HG02678 (cell line): ENCODE data around the gene CROCC2.
"Not testable (repeated sequence)": the region's sequence is repeated elsewhere in the genome, so short reads cannot be mapped to it uniquely, and the experiment has no call there.

Experiments used
- ATAC-seq: cut with Tn5 transposase; IDR thresholded peaks from one replicate; pipeline ENCODE4 v1.9.1; 2021; ENCODE audit warnings: mild to moderate bottlenecking, moderate library complexity; ENCODE audit not compliant: unreplicated experiment

The CROCC2 gene

DNA sequence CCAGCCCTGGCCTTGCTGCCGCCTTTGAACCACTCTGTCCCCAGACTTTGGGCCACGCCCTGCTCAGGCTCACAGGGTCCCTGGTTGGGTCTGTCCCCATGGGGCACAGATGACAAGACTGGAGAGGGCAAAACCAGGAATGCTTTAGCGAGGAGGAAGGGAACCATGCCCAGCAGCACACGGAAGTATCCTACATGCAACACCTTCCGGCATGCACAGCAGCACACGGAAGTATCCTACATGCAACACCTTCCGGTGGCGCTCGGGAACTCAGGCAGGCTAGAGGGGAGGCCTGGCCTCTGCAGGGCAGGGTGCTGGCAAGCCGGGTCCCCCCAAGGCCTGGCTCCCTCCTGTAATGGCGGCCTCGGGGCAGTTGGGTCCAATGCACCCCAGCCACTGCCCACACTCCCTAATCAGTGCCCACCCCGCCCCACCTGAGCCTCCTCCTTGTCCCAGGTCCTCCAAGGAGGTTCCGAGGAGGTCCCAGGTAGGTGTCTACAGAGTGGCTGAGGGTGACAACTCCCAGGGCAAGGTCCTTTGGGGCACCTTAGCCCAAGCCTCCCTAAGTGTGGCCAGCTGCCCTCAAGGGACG is 58.7 kb downstream of the CROCC2 start:
- no peak for ATAC-seq

DNA sequence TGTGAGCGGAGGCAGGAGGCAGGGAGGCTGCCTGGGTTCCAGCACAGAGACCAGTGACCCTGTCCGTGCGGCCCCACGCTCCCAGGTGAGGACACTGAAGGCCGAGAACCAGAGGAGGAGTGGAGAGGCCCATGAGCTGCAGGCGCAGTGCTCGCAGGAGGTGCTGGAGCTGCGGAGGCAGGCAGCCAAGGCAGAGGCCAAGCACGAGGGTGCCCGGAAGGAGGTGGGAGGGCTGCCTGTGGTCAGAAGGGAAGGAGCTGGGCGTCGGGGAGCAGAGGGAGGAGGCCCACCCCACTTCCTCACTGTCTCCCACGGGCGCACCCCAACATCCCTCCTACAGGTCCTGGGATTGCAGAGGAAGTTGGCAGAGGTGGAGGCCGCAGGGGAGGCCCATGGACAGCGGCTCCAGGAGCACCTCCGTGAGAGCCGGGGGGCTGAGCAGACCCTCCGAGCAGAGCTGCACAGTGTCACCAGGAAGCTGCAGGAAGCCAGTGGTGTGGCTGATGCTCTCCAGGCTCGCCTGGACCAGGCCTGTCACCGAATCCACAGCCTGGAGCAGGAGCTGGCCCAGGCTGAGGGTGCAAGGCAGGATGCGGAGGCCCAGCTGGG is 59.3 kb downstream of the CROCC2 start:
- ATAC-seq, result no peak

DNA sequence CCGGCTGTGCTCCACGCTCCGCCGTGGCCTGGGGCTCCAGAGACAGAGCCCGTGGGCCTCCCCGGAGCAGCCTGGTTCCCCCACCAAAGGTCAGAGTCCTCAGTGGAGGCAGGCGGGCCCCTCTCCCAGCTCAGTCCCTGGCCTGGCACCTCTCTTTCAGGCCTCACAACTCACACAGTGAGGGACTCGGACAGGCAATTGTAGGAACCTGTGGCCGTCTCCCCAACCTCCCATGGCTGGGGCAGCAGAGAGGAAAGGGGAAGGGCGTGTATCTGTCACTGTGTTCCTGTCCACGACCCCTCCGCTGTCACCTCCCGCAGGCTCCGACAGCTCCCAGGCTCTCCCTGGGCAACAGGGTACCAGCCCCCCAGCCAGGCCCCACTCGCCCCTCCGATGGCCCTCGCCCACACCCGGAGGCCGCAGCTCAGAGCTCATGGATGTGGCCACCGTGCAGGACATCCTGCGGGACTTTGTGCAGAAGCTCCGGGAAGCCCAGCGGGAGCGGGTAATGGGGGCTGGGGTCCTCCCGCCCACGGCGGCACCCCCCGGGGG is 59.8 kb downstream of the CROCC2 start:
- ATAC-seq, result no peak

DNA sequence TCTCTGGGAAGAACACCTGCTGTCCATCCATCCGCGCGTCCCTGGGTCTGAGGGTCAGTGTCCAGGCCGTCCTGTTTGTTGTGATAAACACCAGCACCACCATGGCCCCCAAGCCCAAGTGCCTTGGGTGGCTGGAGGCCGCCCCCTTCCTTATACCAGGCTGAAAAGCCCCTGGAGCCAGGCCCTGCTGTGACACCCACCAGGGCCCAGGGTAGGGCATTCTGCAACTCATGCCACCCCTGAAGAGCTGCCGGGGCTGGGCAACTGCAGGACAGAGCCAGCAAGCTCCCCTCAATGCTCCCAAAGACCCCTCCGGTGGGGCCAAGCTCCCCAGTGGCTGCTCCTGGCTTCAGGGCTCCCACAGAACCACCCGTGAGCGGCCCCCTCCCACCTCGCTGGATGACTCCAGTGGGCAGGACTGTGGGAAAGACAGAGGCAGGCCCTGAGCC is 60.3 kb downstream of the CROCC2 start:
- ATAC-seq, result no peak

DNA sequence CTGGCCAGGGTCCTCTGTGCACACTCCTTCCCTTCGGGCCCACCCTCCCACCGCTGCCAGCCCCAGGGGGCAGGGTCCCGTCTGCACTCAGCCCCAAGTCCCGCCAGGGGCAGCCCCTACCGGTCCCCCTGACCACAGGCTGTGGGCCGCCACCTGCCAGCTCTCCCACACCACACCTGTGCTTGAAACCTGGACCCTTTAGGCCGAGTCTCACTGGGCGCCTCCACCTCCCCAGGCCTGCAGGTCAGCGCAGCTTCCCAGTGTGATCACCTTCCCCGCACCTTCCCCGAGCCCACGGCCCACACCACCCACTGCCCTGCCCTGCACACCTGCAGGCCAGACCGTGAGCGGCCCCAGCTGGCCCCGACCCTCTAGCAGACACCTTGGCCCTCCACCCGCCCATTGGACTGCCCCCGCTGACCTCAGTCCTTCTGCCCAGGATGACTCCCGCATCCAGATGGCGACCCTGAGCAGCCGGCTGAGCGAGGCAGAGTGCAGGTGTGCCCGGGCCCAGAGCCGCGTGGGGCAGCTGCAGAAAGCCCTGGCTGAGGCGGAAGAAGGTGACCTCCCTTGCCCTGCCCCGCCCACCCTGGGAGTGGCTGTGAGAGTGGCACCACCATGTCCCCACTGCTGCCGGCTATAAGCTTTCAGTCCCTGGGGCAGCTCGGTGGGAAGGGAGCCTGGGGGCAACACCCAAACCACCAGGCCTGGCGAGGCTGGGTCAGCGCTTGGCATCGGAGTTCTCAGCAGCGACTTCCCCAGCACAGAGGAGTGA is 61.0 kb downstream of the CROCC2 start:
- no peak for ATAC-seq

DNA sequence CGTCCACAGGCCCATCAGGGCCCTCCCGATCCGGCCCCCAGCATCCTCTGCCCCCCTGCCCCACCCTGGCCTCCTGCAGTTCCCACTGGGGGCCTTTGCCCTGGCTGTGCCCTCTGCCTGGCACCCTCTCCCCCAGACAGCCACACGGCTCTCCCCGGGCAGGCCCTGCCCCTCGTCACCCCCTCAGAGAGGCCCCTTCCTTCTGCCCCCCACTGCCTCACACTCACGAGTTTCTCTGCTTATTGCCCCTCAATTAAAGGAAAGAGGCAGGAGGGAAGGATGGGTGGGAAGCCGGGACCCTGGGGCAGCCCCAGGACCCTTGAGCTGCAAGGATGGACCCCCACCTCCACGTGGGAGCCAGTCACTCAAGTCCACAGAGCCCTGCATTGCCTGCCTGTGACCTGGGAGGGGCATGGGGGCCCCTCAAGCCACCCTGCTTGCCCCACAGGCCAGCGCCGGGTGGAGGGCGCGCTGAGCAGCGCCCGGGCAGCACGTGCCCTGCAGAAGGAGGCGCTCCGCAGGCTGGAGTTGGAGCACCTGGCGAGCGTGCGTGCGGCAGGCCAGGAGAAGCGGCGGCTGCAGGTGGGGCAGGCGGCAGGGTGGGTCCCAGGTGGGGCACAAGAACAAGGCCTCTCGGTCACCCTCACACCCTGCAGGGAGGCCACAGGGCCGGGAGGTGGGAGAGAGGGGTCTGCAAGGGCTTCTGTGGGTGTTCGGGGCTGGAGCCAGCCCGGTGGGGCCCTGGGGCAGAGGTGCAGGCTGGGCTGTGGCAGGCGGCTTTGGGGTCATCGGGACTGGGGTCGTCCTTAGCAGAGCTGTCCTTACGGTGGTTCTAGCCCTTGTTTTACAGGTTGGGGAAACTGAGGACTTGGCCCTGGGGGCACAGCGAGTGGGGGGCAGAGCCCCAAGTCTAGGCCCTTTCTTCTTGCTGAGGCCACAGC is 61.8 kb downstream of the CROCC2 start:
- no peak for ATAC-seq

DNA sequence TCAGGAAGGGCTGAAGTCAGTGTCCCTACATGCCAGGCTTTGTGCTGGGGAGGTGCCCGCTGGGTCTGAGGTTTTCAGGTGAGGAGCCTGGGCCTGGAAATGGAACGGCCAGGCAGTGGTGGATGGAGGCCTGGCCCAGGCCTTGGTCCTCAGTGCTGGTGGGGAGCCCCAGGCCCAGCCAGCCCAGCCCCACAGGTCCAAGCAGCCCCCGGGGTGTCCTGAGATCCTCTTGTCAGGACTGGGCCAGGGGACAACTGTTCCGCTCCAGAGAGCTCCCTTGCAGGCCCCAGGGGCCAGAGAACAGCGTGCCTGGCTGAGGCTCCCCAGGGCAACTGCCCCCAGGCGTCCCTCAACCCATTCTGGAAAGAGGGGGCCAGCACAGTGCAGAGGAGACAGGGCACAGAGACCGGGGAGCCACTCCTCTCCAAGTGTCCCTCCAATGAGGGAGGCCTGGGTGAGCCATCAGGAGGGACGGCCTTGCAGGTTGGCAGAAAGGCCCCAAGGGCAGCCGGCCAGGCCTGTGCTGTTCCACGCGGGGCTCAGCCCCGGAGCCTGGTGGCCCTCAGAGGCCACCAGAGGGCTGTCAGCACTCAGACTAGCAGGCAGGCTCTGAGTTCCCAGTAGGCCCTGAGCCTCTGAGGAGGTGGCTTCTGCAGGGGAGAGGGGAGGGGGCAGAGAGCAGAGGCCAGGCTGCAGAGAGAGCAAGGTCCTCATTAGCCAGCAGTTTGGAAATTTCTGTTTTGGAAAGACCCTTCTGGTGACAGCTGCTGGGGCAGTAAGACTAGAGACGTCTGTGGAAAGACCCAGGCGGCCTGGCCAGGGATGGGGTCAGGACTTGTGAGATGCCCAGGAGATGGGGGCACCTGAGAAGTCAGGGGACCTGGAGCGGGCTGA is 62.8 kb downstream of the CROCC2 start:
- no peak for ATAC-seq

DNA sequence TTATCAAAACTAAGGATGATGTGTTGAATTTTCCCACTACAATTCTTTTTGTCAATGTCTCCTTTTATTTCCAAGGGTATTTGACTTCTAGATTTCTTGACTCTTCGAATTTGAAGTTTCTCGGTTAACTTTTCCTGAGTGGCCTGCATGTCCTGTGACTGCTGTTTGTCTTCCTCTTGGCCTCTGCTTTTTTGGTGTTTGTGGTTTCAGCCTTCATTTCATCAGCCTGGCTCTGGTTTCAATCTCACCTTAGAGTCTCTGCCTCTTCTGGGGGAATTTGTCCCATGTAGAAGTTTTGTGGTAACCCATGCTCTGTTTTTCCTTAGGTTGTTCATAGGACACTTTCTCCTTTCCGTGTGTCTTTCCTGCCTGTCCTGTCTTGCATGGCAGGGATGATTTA is 64.0 kb downstream of the CROCC2 start:
- ATAC-seq, result no peak

DNA sequence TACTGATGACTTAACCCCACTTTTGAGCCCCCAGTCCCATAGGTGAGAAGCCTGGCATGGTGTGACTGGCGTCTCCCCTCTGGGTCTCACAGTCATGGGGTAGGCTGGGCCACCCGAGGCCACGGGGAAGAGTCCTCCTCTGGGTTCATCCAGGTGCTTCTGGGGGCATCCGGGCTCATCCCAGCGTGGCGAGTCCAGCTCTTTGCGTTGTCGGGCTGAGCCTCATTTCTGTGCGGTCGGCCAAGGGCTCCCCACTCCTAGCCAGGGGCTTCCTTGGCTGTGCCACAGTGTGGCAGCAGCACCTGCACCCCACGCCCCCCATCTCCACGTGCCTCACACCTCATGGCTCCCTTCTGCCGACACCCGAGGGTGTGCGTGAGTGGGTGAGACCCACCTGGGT is 64.7 kb downstream of the CROCC2 start:
- ATAC-seq, result no peak

DNA sequence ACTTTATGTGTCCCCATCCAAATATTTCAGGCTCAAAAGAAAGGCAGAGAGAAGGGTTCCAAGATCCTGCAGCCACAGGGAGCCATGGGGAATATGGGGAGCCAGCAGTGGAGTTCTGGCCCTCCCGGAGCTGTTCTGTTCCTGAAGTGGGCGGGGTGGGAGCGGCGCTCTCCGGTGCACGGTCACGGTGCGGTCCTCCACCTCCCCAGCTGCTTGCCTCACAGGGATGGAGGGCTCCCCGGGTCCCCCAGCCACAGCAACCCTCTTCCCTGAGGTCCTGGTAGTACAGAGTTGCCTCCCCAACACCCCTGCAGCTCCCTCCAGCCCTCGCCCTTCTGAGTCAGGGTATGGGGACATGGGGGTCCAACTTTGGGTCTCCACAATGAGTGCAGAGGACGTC is 66.1 kb downstream of the CROCC2 start:
- no peak for ATAC-seq

DNA sequence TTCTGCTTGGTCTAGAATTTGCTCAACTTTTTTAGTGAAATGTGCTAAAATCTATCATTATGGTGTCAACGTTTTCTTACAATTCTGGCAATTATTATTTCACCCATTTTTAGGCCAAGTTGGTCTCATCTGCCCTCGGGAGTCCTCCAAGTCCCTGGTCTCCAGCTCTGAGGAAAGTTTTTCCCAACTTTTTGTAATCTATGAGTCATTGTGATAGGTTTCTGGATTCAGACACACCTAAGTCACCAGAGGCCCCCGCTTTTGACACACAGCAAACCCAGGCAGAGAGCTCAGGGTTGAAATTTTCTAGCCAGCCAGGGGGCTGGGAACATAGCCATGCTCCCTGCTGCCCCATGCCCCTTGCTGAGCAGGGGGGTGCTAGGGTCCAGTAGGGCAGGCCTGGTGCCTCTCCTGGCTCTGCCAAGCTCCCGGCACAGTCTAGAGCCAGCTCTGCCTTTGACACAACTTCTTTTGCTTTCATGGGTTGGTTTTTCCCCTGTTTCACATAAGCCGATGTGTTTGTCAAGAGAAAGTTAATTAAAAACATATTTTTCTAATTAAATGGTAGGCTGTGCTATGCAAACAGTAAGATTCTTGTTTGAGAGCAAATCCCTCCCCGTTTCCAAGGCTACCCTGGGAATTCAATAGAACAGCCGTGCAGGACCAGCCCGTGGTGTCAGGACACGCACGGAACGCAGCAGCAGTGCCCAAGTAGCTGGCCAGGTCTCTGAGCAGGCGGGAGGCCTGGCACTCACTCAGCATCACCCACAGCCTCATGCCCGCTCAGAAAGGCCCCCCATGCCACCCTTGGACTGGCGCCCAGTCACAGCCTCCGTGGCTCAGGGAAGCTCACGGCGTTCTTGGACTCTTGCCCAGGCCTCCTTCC is 66.7 kb downstream of the CROCC2 start:
- no peak for ATAC-seq

DNA sequence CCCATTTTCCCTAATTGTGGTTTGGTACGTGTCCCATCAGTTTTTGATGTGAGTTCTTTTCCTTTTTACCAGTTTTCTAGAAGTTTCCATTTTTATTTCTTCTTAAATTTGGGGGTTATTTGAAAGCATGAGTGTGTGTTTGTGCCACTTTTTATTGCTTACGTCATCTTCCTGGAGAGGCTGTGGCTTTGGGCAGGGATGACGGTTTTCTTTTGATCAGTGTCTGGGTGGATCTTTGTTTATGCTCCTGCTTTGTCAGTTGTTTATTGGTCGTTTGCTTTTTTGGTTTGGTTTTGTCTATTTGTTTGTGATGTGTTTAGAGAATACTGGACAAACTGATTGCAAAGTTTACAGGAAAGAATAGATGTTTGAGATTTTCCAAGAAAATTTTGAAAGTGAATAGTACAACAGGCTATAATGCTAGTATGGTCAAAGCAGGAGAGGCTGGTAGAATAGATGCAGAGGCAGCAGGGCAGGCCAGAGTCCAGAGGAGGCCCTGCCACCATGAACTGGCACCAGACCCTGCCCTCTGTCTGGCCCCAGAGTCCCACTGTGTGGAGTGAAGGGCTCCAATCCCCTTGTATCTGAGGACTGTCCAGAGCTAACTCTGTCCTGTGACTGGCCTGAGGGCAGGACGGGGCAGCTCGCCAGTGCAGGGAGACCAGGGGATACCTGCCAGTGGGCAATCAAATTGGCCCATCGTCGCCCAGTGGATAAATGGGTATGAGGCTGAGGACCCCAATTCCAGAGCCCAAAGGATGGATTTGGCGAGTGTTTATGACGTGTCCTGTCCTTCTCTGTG is 68.8 kb downstream of the CROCC2 start:
- ATAC-seq, result no peak

DNA sequence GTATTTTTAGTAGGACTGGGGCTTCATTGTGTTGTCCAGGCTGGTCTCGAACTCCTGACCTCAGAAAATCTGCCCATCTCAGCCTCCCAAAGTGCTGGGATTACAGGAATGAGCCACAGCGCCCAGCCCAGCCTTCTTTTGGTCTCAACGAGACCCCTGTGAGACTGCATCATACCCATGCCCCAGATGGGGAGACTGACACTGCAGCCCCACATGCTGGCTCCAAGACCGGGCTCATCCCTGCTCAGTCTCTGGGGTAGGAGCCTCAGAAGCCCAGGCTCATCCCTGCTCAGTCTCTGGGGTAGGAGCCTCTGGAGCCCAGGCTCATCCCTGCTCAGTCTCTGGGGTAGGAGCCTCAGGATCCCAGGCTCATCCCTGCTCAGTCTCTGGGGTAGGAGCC is 69.8 kb downstream of the CROCC2 start:
- ATAC-seq, result not testable (repeated sequence)

DNA sequence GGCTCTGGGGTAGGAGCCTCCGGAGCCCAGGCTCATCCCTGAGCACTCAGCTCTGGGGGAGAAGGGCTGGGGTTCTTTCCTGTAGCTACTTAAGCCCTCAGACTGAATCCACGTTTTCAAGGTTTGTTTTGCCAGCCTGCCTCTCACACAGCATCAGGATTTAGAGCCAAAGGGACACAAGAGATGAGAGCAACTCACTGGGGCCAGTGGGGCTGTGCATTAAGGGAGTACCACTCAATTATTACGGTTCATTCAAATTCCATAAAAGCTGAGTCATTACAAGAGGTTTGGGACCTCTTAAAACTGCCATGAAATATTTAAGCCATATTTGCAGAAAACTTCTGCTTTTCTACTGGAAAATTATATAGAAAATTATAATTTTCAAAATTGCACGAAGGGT is 75.1 kb downstream of the CROCC2 start:
- ATAC-seq, result no peak

DNA sequence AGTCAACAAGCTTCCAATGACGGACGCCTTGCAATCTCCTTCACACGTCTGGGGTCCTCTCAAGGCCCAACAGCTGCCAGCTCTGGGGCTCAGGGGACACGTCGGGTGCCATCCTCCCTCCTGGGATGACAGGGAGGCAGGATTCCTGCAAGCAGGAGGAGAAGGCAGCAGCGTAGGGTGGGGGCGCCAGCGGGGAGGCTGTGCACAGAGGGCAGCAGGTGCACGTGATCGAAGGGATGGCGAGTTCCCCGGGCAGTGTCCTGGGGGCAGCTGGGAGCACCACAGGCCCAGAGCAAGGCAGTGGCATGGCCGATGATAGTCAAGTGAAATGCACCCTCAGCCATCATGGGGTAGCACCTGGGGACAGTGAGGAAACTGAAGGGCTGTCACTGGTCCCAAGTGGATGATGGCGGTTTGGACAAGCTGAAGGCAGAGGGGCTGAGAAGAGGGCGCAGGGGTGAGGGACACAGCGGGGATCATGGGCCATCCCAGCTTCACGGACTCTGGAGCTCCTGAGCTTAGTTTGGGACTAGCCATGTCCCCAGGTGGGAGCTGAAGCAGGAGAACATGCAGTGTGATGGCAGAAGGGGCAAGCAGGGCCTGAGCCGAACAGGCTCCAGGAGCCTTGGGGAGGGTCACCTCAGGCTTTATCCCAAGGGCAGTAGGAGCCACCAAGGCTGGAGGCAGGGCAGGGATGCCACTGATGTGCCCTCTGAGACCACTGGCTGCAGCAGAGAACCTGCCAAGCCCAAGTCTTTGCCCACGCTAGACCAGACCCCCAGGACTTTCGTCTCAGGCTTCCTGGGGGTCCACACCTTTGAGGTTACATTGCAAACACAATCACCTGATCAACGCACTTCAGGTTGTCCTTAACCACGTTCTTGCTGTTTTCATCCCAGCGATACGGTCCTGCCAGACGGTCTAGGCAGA is 76.0 kb downstream of the CROCC2 start:
- no peak for ATAC-seq

DNA sequence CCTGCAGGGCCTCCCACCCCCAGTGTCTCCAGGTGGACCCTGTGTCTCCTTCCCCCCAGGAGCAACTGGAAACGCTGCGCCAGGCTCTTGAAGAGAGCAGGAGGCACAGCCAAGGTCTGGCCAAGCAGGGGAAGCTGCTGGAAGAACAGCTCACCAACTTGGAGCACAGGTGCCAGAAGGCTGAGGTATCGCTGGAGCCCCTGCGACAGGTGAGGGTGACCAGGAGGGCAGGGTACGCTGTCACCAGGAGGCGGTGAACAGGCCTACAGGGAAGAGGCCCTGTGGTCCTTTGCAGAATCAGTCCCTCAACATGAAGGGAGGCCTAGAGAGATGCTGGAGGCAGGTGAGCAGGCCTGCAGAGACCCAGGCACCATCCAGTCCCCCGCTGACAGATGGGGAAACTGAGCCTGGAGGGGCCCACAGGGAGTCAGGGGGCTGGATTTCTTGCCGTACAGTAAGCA is 76.7 kb downstream of the CROCC2 start:
- no peak for ATAC-seq
